SU-DHL-6 (cell line): ENCODE results near the gene DSTN.

ENCODE experiments used
- H2AFZ ChIP-seq: fragments of 200-600 bp; sonication (generic); 2 replicates; pipeline ENCODE4 v1.6.1; 2014; ENCODE audit warnings: low read depth, mild to moderate bottlenecking, moderate library complexity, mixed read lengths, antibody characterized with exemption, low read length; ENCODE audit not compliant: severe bottlenecking
- H3F3A ChIP-seq: fragments of 200-600 bp; shearing (Covaris generic); 2 replicates; pipeline ENCODE4 v1.6.0; 2016; ENCODE audit warnings: antibody characterized with exemption, mild to moderate bottlenecking; ENCODE audit not compliant: insufficient read depth
- H3K27ac ChIP-seq: fragments of 200-600 bp; sonication (generic); 2 replicates; pipeline ENCODE4 v1.5.1; 2016; ENCODE audit warnings: low read depth, mild to moderate bottlenecking, low read length, moderate library complexity, mixed read lengths
- H3K27me3 ChIP-seq: fragments of 200-600 bp; sonication (generic), shearing (Covaris generic); 2 replicates; pipeline ENCODE4 v1.6.0; 2014; ENCODE audit warnings: mild to moderate bottlenecking, low read length
- H3K36me3 ChIP-seq: fragments of 200-600 bp; sonication (generic); 2 replicates; pipeline ENCODE4 v1.6.1; 2014; ENCODE audit warnings: mild to moderate bottlenecking, low read length, mixed read lengths
- H3K4me2 ChIP-seq: fragments of 300-600, 200-600 bp; shearing (Covaris generic), sonication (generic); 2 replicates; pipeline ENCODE4 v1.6.0; 2014; ENCODE audit warnings: low read length, low read depth, mild to moderate bottlenecking; ENCODE audit not compliant: poor library complexity, severe bottlenecking
- H3K4me3 ChIP-seq: fragments of 200-600 bp; sonication (generic); 2 replicates; pipeline ENCODE4 v1.5.1; 2014; ENCODE audit warnings: antibody characterized with exemption, low read length, mild to moderate bottlenecking, mixed read lengths; ENCODE audit not compliant: insufficient read depth, poor library complexity, severe bottlenecking
- H3K79me2 ChIP-seq: fragments of 200-600 bp; sonication (generic); 2 replicates; pipeline ENCODE4 v1.6.1; 2014; ENCODE audit warnings: mild to moderate bottlenecking, low read length, moderate library complexity; ENCODE audit not compliant: insufficient read depth
- H3K9ac ChIP-seq: fragments of 200-600 bp; sonication (generic); 2 replicates; pipeline ENCODE4 v1.7.0; 2014; ENCODE audit warnings: mild to moderate bottlenecking, low read length
- H3K9me2 ChIP-seq: fragments of 200-600 bp; sonication (generic); replicated peaks from 2 replicates; pipeline ENCODE4 v1.6.1; 2014; ENCODE audit warnings: low read length; ENCODE audit not compliant: insufficient read depth
- H3K9me3 ChIP-seq: fragments of 200-600 bp; sonication (generic); 2 replicates; pipeline ENCODE4 v1.6.1; 2014; ENCODE audit warnings: low read length, mixed read lengths; ENCODE audit not compliant: insufficient read depth
- H4K20me1 ChIP-seq: fragments of 200-600 bp; sonication (generic); 2 replicates; pipeline ENCODE4 v1.6.1; 2014; ENCODE audit warnings: low read depth, mild to moderate bottlenecking, antibody characterized with exemption, low read length, moderate library complexity, mixed read lengths
- CTCF ChIP-seq: fragments of 200-600 bp; sonication (generic); IDR thresholded peaks from one replicate; pipeline ENCODE4 v1.5.1; 2017; ENCODE audit warnings: antibody characterized with exemption, mild to moderate bottlenecking, low read length, moderate library complexity; ENCODE audit not compliant: insufficient read depth, poor library complexity, severe bottlenecking
- EZH2phosphoT487 ChIP-seq: fragments of 200-600 bp; sonication (generic), shearing (Covaris generic); conservative IDR thresholded peaks from 2 replicates; pipeline ENCODE4 v1.6.1; 2018; ENCODE audit warnings: mild to moderate bottlenecking, antibody characterized with exemption, low read length, moderate library complexity, mixed read lengths

Gene DSTN

DNA sequence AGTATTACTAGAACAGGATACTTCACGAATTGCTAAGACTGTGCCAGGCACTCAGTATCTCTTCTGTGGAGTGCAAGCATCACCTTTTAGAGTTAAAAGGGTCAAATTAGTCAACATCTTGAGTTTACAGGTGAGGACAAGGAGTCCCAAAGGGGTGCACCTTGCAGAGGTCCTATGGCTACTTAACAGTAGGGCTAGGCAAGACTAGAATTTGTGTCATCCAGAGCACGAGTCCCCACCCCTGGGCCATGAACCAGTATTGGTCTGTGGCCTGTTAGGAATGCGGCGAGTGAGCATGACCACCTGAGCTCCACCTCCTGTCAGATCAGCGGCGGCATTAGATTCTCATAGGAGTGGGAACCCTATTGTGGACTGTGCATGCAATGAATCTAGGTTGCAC is 10.5 kb upstream of the DSTN start:
- Histone ChIP-seq H3K27ac (no peak overlapping the region), H3K36me3 (no peaks in the 10 kb centered on the region), H4K20me1 (no peaks in the 10 kb centered on the region), H3K27me3 (no peaks in the 10 kb centered on the region), H3K9me3 (no peaks in the 10 kb centered on the region), H3F3A (no peaks in the 10 kb centered on the region), H3K79me2 (no peaks in the 10 kb centered on the region), H2AFZ (no peak overlapping the region), H3K9me2 (no peaks in the 10 kb centered on the region), H3K9ac (no peak overlapping the region), H3K4me3 (no peak overlapping the region), H3K4me2 (no peak overlapping the region)
- no peak for TF ChIP-seq EZH2phosphoT487
- no peak for TF ChIP-seq CTCF

DNA sequence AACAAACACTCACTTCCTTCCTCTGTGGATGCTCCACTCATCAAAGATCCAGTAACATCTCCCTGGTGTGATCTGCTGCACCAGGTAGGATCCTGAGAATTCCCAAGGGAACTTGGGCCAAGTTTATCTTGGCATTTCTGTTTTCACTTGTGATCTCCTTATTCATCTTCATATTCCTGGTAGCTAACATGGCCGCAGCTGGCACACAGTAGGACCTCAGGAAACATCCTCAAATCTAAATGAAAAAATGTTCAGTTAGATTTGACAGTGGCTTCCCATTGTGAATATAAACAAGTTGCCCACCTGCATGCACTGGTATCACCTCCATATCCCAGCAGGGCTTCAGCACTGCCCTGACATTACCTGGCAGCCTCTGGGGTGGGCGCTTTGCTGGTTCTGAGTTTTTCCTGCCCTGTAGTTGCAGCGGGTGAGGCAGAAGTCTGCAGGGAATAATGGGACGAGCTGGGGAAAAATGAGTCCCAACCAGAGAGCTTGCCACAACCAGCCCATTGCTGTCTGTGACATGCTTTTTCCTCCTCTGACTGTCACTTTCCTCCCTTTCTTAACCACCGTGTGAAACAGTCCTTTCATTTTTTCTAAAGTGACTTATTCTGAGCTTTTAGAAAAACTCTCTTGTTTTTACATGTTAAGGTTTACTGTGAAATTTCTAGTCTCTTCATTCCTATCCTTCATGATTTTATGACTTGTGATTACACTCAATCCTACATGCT is 9.4 kb upstream of the DSTN start:
- no peaks in the 10 kb centered on the region for H3K9me3 ChIP-seq
- TF ChIP-seq CTCF, result no peak
- no peak for TF ChIP-seq EZH2phosphoT487
- no peak overlapping the region for H3K4me3 ChIP-seq
- H3F3A ChIP-seq, result no peaks in the 10 kb centered on the region
- no peaks in the 10 kb centered on the region for H3K79me2 ChIP-seq
- no peaks in the 10 kb centered on the region for H3K27me3 ChIP-seq
- H4K20me1 ChIP-seq, result no peaks in the 10 kb centered on the region
- H3K4me2 ChIP-seq, result no peak overlapping the region
- H3K9ac ChIP-seq, result no peak overlapping the region
- no peaks in the 10 kb centered on the region for H3K9me2 ChIP-seq
- H3K36me3 ChIP-seq, result no peaks in the 10 kb centered on the region
- no peak overlapping the region for H2AFZ ChIP-seq
- no peak overlapping the region for H3K27ac ChIP-seq

GRCh38 chr20:17562804-17563305 is 7.0 kb upstream of the DSTN start:
- Histone ChIP-seq H3K27ac (no peak overlapping the region), H3K4me3 (no peak overlapping the region), H4K20me1 (no peaks in the 10 kb centered on the region), H3K9me2 (no peaks in the 10 kb centered on the region), H3K36me3 (no peaks in the 10 kb centered on the region), H3K4me2 (no peak overlapping the region), H3K27me3 (no peaks in the 10 kb centered on the region), H3K79me2 (no peaks in the 10 kb centered on the region), H3K9ac (no peak overlapping the region), H2AFZ (no peak overlapping the region), H3F3A (no peaks in the 10 kb centered on the region), H3K9me3 (no peaks in the 10 kb centered on the region)
- TF ChIP-seq CTCF (no peak), EZH2phosphoT487 (no peak)
